CD4-positive, alpha-beta T cell (primary cell): ENCODE measurements around the gene SYCE3. TPM values are rescaled to one million over a fixed set of nuclear protein-coding genes. Genes with fewer than 3 reads are reported as not detected.

Experiments
- ATAC-seq: fragments of 200-7000 bp; cut with Tn5 transposase; one replicate; pipeline ENCODE4 v1.10.0; 2022; ENCODE audit warnings: mild to moderate bottlenecking; ENCODE audit not compliant: poor library complexity
- CTCF ChIA-PET: fragments of 350-600 bp; sonication (Branson Sonifier 250); formaldehyde crosslinking; loops from one replicate; lab custom pipeline; 2021; ENCODE audit warnings: antibody characterized with exemption, inconsistent platforms; lab: Charles Lee
- POLR2A ChIA-PET: fragments of 350-600 bp; sonication (Branson Sonifier 250); formaldehyde crosslinking; loops from one replicate; lab custom pipeline; 2021; ENCODE audit warnings: antibody characterized with exemption, inconsistent platforms; lab: Charles Lee
- DNase-seq, 14 experiments: peaks; one replicate each; pipeline ENCODE4 v3.0.0-alpha.2; 2013 to 2020; ENCODE audit warnings: mixed read lengths in 2 of 14
- H3K27ac ChIP-seq, 2 donors: one replicate each; pipeline versions ENCODE4 v1.5.1 to v1.7.0; 2013; ENCODE audit warnings: low read length in 2 of 2, low read depth in 1 of 2, mild to moderate bottlenecking in 1 of 2
- H3K27me3 ChIP-seq, 2 experiments: 1 replicate in 1 of 2; 2 replicates in 1 of 2; pipeline versions ENCODE4 v1.6.1 to v1.7.0; 2013; ENCODE audit warnings: low read length in 2 of 2, control low read depth in 1 of 2, mild to moderate bottlenecking in 1 of 2, moderate library complexity in 1 of 2; ENCODE audit not compliant: insufficient read depth in 2 of 2, control insufficient read depth in 1 of 2
- H3K36me3 ChIP-seq: one replicate; pipeline ENCODE4 v1.6.1; 2013; ENCODE audit warnings: low read length, control low read depth; ENCODE audit not compliant: insufficient read depth
- H3K4me1 ChIP-seq: one replicate; pipeline ENCODE4 v1.6.1; 2013; ENCODE audit warnings: low read length, control low read depth; ENCODE audit not compliant: insufficient read depth
- H3K4me3 ChIP-seq: one replicate; pipeline ENCODE4 v1.5.1; 2013; ENCODE audit warnings: mild to moderate bottlenecking, low read length, moderate library complexity
- H3K9me3 ChIP-seq, 2 experiments: 1 replicate in 1 of 2; 2 replicates in 1 of 2; pipeline versions ENCODE4 v1.6.1 to v1.7.0; 2013; ENCODE audit warnings: low read length in 2 of 2, mild to moderate bottlenecking in 2 of 2, control low read depth in 1 of 2, moderate library complexity in 1 of 2; ENCODE audit not compliant: control insufficient read depth in 1 of 2, insufficient read depth in 1 of 2
- H3K27ac Mint-ChIP-seq: one replicate; pipeline ENCODE4 v1.8.0; 2020; ENCODE audit warnings: mixed read lengths
- H3K27me3 Mint-ChIP-seq: one replicate; pipeline ENCODE4 v1.8.0; 2021; ENCODE audit warnings: mixed read lengths
- H3K36me3 Mint-ChIP-seq: one replicate; pipeline ENCODE4 v1.8.0; 2021; ENCODE audit warnings: low read depth, mixed read lengths
- H3K4me1 Mint-ChIP-seq: one replicate; pipeline ENCODE4 v1.8.0; 2021; ENCODE audit warnings: low read depth, mixed read lengths
- H3K4me3 Mint-ChIP-seq: one replicate; pipeline ENCODE4 v1.8.0; 2020; ENCODE audit warnings: mild to moderate bottlenecking, mixed read lengths
- H3K9me3 Mint-ChIP-seq: one replicate; pipeline ENCODE4 v1.8.0; 2020; ENCODE audit warnings: mixed read lengths
- CTCF ChIP-seq: fragments of 200-600 bp; IDR thresholded peaks from one replicate; pipeline ENCODE4 v1.8.0; 2022; ENCODE audit warnings: antibody characterized with exemption, mild to moderate bottlenecking
- intact Hi-C, 2 experiments: fragments of 100-400 bp; cut with DNase I in 1 of 2; cut with micrococcal nuclease in 1 of 2; formaldehyde crosslinking; loops; one replicate each; pipeline versions ENCODE4 v1.15.1 to v1.9.0; 2023 to 2025; cut with DNase I, micrococcal nuclease
- total RNA-seq, 174 experiments: library from RNA in 2 of 174; stranded (reverse) in 2 of 174; gene quantifications; one replicate each; pipeline ENCODE4 v1.2.3 and lab custom pipeline; 2021 to 2026

SYCE3 gene
- total RNA-seq, 2 experiments from 2014 or later, result not detected

- Mint-ChIP-seq H3K36me3 (peaks cover 2% of the 10 kb centered on the region), H3K4me1 (peaks cover 16% of the 10 kb centered on the region), H3K27ac (peak overlapping the region; percentile 85), H3K4me3 (peak overlapping the region; percentile 96), H3K9me3 (no peaks in the 10 kb centered on the region), H3K27me3 (no peaks in the 10 kb centered on the region)
- Histone ChIP-seq H3K4me3 (peak overlapping the region; percentile 84), H3K27ac (no peak overlapping the region), H3K9me3 (no peaks in the 10 kb centered on the region), H3K27me3 (no peaks in the 10 kb centered on the region), H3K4me1 (peaks cover 10% of the 10 kb centered on the region), H3K36me3 (peaks cover under 1% of the 10 kb centered on the region)
- CTCF ChIA-PET, result interaction anchor here (0.8 to 3.7 kb wide), 17 partner anchors 12 to 221 kb away, joined by 3 to 70 read pairs (median 5); partner anchors contain the start of genes ARSA, KLHDC7B, LMF2 and NCAPH2
- intact Hi-C loops, result loop anchor here (1.0 to 5.0 kb wide), 5 partner anchors 17 to 55 kb away; partner anchors contain the start of genes CHKB (in 1 of the 2), KLHDC7B (in 1 of the 2), NCAPH2 (in 1 of the 2) and SCO2 (in 1 of the 2)
- no peak for ATAC-seq
- POLR2A ChIA-PET, result interaction anchor here (0.6 to 4.2 kb wide), 15 partner anchors 15 to 372 kb away, joined by 3 to 56 read pairs (median 6); partner anchors contain the start of genes CHKB, MAPK8IP2, SCO2 and TYMP
- TF ChIP-seq CTCF, result no peak
- DNase-seq, result no peak
These were observed 868 bp upstream of the SYCE3 start for GRCh38 chr22:50563413-50564160.

GRCh38 chr22:50561401-50562358 is 1.0 kb downstream of the SYCE3 start:
- POLR2A ChIA-PET, result no interaction called here
- Mint-ChIP-seq H3K27ac (no peak overlapping the region), H3K27me3 (no peaks in the 10 kb centered on the region), H3K4me1 (peaks cover 16% of the 10 kb centered on the region), H3K36me3 (no peaks in the 10 kb centered on the region), H3K9me3 (no peaks in the 10 kb centered on the region), H3K4me3 (peak overlapping the region; percentile 78)
- TF ChIP-seq CTCF, result no peak
- peaks cover 10% of the 10 kb centered on the region for H3K4me1 ChIP-seq
- H3K27me3 ChIP-seq, result no peaks in the 10 kb centered on the region
- no peak overlapping the region for H3K27ac ChIP-seq
- CTCF ChIA-PET, result interaction anchor here (1.3 kb wide), 1 partner anchor 16 kb away, joined by 3 read pairs; the partner anchor contains the start of gene KLHDC7B
- intact Hi-C loops, result loop anchor here (1.0 to 5.0 kb wide), 5 partner anchors 17 to 35 kb away; partner anchors contain the start of genes CHKB (in 1 of the 2), KLHDC7B (in 1 of the 2) and SCO2 (in 1 of the 2)
- no peak overlapping the region for H3K4me3 ChIP-seq
- ATAC-seq (no peak), DNase-seq (peak in 2 of 14 experiments; percentile 41 to 43)
- no peaks in the 10 kb centered on the region for H3K36me3 ChIP-seq
- H3K9me3 ChIP-seq, result no peaks in the 10 kb centered on the region

- Histone ChIP-seq H3K4me1 (peaks cover 10% of the 10 kb centered on the region), H3K36me3 (no peaks in the 10 kb centered on the region), H3K9me3 (no peaks in the 10 kb centered on the region), H3K27ac (no peak overlapping the region), H3K27me3 (no peaks in the 10 kb centered on the region), H3K4me3 (no peak overlapping the region)
- no peaks in the 10 kb centered on the region for H3K36me3 Mint-ChIP-seq
- H3K27me3 Mint-ChIP-seq, result no peaks in the 10 kb centered on the region
- peaks cover 16% of the 10 kb centered on the region for H3K4me1 Mint-ChIP-seq
- ATAC-seq, result no peak
- H3K9me3 Mint-ChIP-seq, result no peaks in the 10 kb centered on the region
- POLR2A ChIA-PET, result interaction anchor here (0.7 to 0.8 kb wide), 2 partner anchors 9 to 34 kb away, joined by 3 read pairs; partner anchors contain the start of gene SCO2
- H3K4me3 Mint-ChIP-seq, result no peak overlapping the region
- CTCF ChIA-PET, result interaction anchor here (1.3 to 1.5 kb wide), 3 partner anchors 12 to 34 kb away, joined by 3 read pairs; partner anchors contain the start of gene KLHDC7B
- no peak for DNase-seq
- intact Hi-C loops, result loop anchor here (2.0 to 5.0 kb wide), 2 partner anchors 33 kb away; partner anchors contain the start of gene SCO2 (in 1 of the 2)
- TF ChIP-seq CTCF, result no peak
- H3K27ac Mint-ChIP-seq, result no peak overlapping the region
These were observed 2.7 kb downstream of the SYCE3 start for GRCh38 chr22:50560034-50560433.
